CD4-positive, alpha-beta T cell (primary cell): ENCODE measurements around the gene KCNAB3. TPM values are rescaled to one million over a fixed set of nuclear protein-coding genes. Genes with fewer than 3 reads are reported as not detected.

Experiments
- ATAC-seq: fragments of 200-7000 bp; cut with Tn5 transposase; one replicate; pipeline ENCODE4 v1.10.0; 2022; ENCODE audit warnings: mild to moderate bottlenecking; ENCODE audit not compliant: poor library complexity
- CTCF ChIA-PET: fragments of 350-600 bp; sonication (Branson Sonifier 250); formaldehyde crosslinking; loops from one replicate; lab custom pipeline; 2021; ENCODE audit warnings: antibody characterized with exemption, inconsistent platforms; lab: Charles Lee
- POLR2A ChIA-PET: fragments of 350-600 bp; sonication (Branson Sonifier 250); formaldehyde crosslinking; loops from one replicate; lab custom pipeline; 2021; ENCODE audit warnings: antibody characterized with exemption, inconsistent platforms; lab: Charles Lee
- DNase-seq, 14 experiments: peaks; one replicate each; pipeline ENCODE4 v3.0.0-alpha.2; 2013 to 2020; ENCODE audit warnings: mixed read lengths in 2 of 14
- H3K27ac ChIP-seq, 2 donors: one replicate each; pipeline versions ENCODE4 v1.5.1 to v1.7.0; 2013; ENCODE audit warnings: low read length in 2 of 2, low read depth in 1 of 2, mild to moderate bottlenecking in 1 of 2
- H3K27me3 ChIP-seq, 2 experiments: 1 replicate in 1 of 2; 2 replicates in 1 of 2; pipeline versions ENCODE4 v1.6.1 to v1.7.0; 2013; ENCODE audit warnings: low read length in 2 of 2, control low read depth in 1 of 2, mild to moderate bottlenecking in 1 of 2, moderate library complexity in 1 of 2; ENCODE audit not compliant: insufficient read depth in 2 of 2, control insufficient read depth in 1 of 2
- H3K36me3 ChIP-seq: one replicate; pipeline ENCODE4 v1.6.1; 2013; ENCODE audit warnings: low read length, control low read depth; ENCODE audit not compliant: insufficient read depth
- H3K4me1 ChIP-seq: one replicate; pipeline ENCODE4 v1.6.1; 2013; ENCODE audit warnings: low read length, control low read depth; ENCODE audit not compliant: insufficient read depth
- H3K4me3 ChIP-seq: one replicate; pipeline ENCODE4 v1.5.1; 2013; ENCODE audit warnings: mild to moderate bottlenecking, low read length, moderate library complexity
- H3K9me3 ChIP-seq, 2 experiments: 1 replicate in 1 of 2; 2 replicates in 1 of 2; pipeline versions ENCODE4 v1.6.1 to v1.7.0; 2013; ENCODE audit warnings: low read length in 2 of 2, mild to moderate bottlenecking in 2 of 2, control low read depth in 1 of 2, moderate library complexity in 1 of 2; ENCODE audit not compliant: control insufficient read depth in 1 of 2, insufficient read depth in 1 of 2
- H3K27ac Mint-ChIP-seq: one replicate; pipeline ENCODE4 v1.8.0; 2020; ENCODE audit warnings: mixed read lengths
- H3K27me3 Mint-ChIP-seq: one replicate; pipeline ENCODE4 v1.8.0; 2021; ENCODE audit warnings: mixed read lengths
- H3K36me3 Mint-ChIP-seq: one replicate; pipeline ENCODE4 v1.8.0; 2021; ENCODE audit warnings: low read depth, mixed read lengths
- H3K4me1 Mint-ChIP-seq: one replicate; pipeline ENCODE4 v1.8.0; 2021; ENCODE audit warnings: low read depth, mixed read lengths
- H3K4me3 Mint-ChIP-seq: one replicate; pipeline ENCODE4 v1.8.0; 2020; ENCODE audit warnings: mild to moderate bottlenecking, mixed read lengths
- H3K9me3 Mint-ChIP-seq: one replicate; pipeline ENCODE4 v1.8.0; 2020; ENCODE audit warnings: mixed read lengths
- CTCF ChIP-seq: fragments of 200-600 bp; IDR thresholded peaks from one replicate; pipeline ENCODE4 v1.8.0; 2022; ENCODE audit warnings: antibody characterized with exemption, mild to moderate bottlenecking
- intact Hi-C, 2 experiments: fragments of 100-400 bp; cut with DNase I in 1 of 2; cut with micrococcal nuclease in 1 of 2; formaldehyde crosslinking; loops; one replicate each; pipeline versions ENCODE4 v1.15.1 to v1.9.0; 2023 to 2025; cut with DNase I, micrococcal nuclease
- total RNA-seq, 174 experiments: library from RNA in 2 of 174; stranded (reverse) in 2 of 174; gene quantifications; one replicate each; pipeline ENCODE4 v1.2.3 and lab custom pipeline; 2021 to 2026

KCNAB3 gene
- total RNA-seq, 2 experiments from 2014 or later, result 7.1 to 8.2 TPM

- intact Hi-C loops, result no loop called here
- CTCF ChIA-PET, result interaction anchor here (0.8 to 1.4 kb wide), 2 partner anchors 44 to 114 kb away, joined by 3 to 4 read pairs; no protein-coding TSS in a partner anchor
Measured at GRCh38 chr17:7946441-7946840, 16.8 kb upstream of the KCNAB3 start.

GRCh38 chr17:7945651-7946050, 16.0 kb upstream of the KCNAB3 start:
- no peaks in the 10 kb centered on the region for H3K27me3 ChIP-seq
- no peaks in the 10 kb centered on the region for H3K9me3 ChIP-seq
- H3K36me3 ChIP-seq, result peaks cover 63% of the 10 kb centered on the region
- DNase-seq (no peak), ATAC-seq (no peak)
- Mint-ChIP-seq H3K27me3 (no peaks in the 10 kb centered on the region), H3K27ac (no peak overlapping the region), H3K4me3 (no peak overlapping the region), H3K36me3 (peaks cover 82% of the 10 kb centered on the region), H3K9me3 (no peaks in the 10 kb centered on the region), H3K4me1 (peaks cover 4% of the 10 kb centered on the region)
- TF ChIP-seq CTCF, result no peak
- intact Hi-C loops, result no loop called here
- H3K4me1 ChIP-seq, result no peaks in the 10 kb centered on the region
- ChIA-PET CTCF (no interaction called here), POLR2A (interaction anchor here (1.0 kb wide), 1 partner anchor 88 kb away, joined by 3 read pairs; the partner anchor contains the start of gene NAA38)
- no peak overlapping the region for H3K4me3 ChIP-seq
- no peak overlapping the region for H3K27ac ChIP-seq

More at GRCh38 chr17:7946441-7946840, 16.8 kb upstream of the KCNAB3 start:
- H3K36me3 Mint-ChIP-seq, result peaks cover 74% of the 10 kb centered on the region
- peaks cover 7% of the 10 kb centered on the region for H3K4me1 Mint-ChIP-seq
- Histone ChIP-seq H3K27ac (no peak overlapping the region), H3K9me3 (no peaks in the 10 kb centered on the region), H3K4me1 (no peaks in the 10 kb centered on the region), H3K27me3 (no peaks in the 10 kb centered on the region), H3K4me3 (no peak overlapping the region), H3K36me3 (peaks cover 57% of the 10 kb centered on the region)
- no peaks in the 10 kb centered on the region for H3K27me3 Mint-ChIP-seq
- H3K27ac Mint-ChIP-seq, result no peak overlapping the region
- no peaks in the 10 kb centered on the region for H3K9me3 Mint-ChIP-seq
- no peak for TF ChIP-seq CTCF
- no peak for ATAC-seq
- no peak overlapping the region for H3K4me3 Mint-ChIP-seq
- POLR2A ChIA-PET, result no interaction called here
- no peak for DNase-seq

- Mint-ChIP-seq H3K9me3 (no peaks in the 10 kb centered on the region), H3K27me3 (no peaks in the 10 kb centered on the region), H3K27ac (no peak overlapping the region), H3K36me3 (peaks cover 85% of the 10 kb centered on the region), H3K4me1 (no peaks in the 10 kb centered on the region), H3K4me3 (no peak overlapping the region)
- ChIA-PET POLR2A (interaction anchor here (1.3 to 1.4 kb wide), 2 partner anchors 12 to 28 kb away, joined by 4 read pairs; partner anchors contain the start of genes CNTROB, RNF227 and TRAPPC1), CTCF (interaction anchor here (1.2 kb wide), 1 partner anchor 32 kb away, joined by 4 read pairs; no protein-coding TSS in a partner anchor)
- no peak for ATAC-seq
- no peak for TF ChIP-seq CTCF
- H3K27me3 ChIP-seq, result no peaks in the 10 kb centered on the region
- no peaks in the 10 kb centered on the region for H3K4me1 ChIP-seq
- no peak overlapping the region for H3K27ac ChIP-seq
- no peak for DNase-seq
- H3K4me3 ChIP-seq, result no peak overlapping the region
- intact Hi-C loops, result no loop called here
- H3K9me3 ChIP-seq, result no peaks in the 10 kb centered on the region
- H3K36me3 ChIP-seq, result peaks cover 71% of the 10 kb centered on the region
Measured at GRCh38 chr17:7944326-7944725, 14.7 kb upstream of the KCNAB3 start.
